HG03432 (cell line): Measurements from ENCODE around the gene GBP2.
A peak's percentile ranks its signal among the peaks of the same experiment; 100 is the strongest.
"Not testable (repeated sequence)": the region's sequence is repeated elsewhere in the genome, so short reads cannot be mapped to it uniquely, and the experiment has no call there.

Experiments used
- ATAC-seq: cut with Tn5 transposase; IDR thresholded peaks from one replicate; pipeline ENCODE4 v1.9.1; 2021; ENCODE audit warnings: mild to moderate bottlenecking, moderate library complexity; ENCODE audit not compliant: unreplicated experiment

GBP2 gene

GRCh38 chr1:89125913-89126580 lies at the start of gene GBP2:
TSS of gene GBP2 (minus strand) at chr1:89126114. CDS start at chr1:89121966, 4,148 bp downstream.
- peak; percentile 91 for ATAC-seq

- ATAC-seq = no peak
Observed at GRCh38 chr1:89174491-89174890, 48.6 kb upstream of the GBP2 start.

GRCh38 chr1:89172468-89173143 lies 46.7 kb upstream of the GBP2 start:
- no peak for ATAC-seq

GRCh38 chr1:89171067-89171438 lies 45.1 kb upstream of the GBP2 start:
- ATAC-seq = no peak

GRCh38 chr1:89170170-89171066 lies 44.5 kb upstream of the GBP2 start:
- no peak for ATAC-seq

GRCh38 chr1:89169166-89169565 lies 43.3 kb upstream of the GBP2 start:
- no peak for ATAC-seq

- ATAC-seq = no peak
Observed at GRCh38 chr1:89167590-89168230, 41.8 kb upstream of the GBP2 start.

GRCh38 chr1:89166705-89167104 lies 40.8 kb upstream of the GBP2 start:
- no peak for ATAC-seq

GRCh38 chr1:89165811-89166210 lies 39.9 kb upstream of the GBP2 start:
- ATAC-seq = no peak

- no peak for ATAC-seq
Observed at GRCh38 chr1:89151047-89151446, 25.1 kb upstream of the GBP2 start.

- ATAC-seq = no peak
Observed at GRCh38 chr1:89149976-89150375, 24.1 kb upstream of the GBP2 start.

GRCh38 chr1:89149229-89149628 lies 23.3 kb upstream of the GBP2 start:
- ATAC-seq = no peak

GRCh38 chr1:89147678-89148658 lies 22.1 kb upstream of the GBP2 start:
- no peak for ATAC-seq

GRCh38 chr1:89146721-89147120 lies 20.8 kb upstream of the GBP2 start:
- ATAC-seq = no peak

- no peak for ATAC-seq
Observed at GRCh38 chr1:89143484-89143883, 17.6 kb upstream of the GBP2 start.

- no peak for ATAC-seq
Observed at GRCh38 chr1:89142160-89142559, 16.2 kb upstream of the GBP2 start.

- no peak for ATAC-seq
Observed at GRCh38 chr1:89133747-89134146, 7.8 kb upstream of the GBP2 start.

GRCh38 chr1:89130716-89131115 lies 4.8 kb upstream of the GBP2 start:
- ATAC-seq = no peak

GRCh38 chr1:89129911-89130310 lies 4.0 kb upstream of the GBP2 start:
- no peak for ATAC-seq

- ATAC-seq = not testable (repeated sequence)
Observed at GRCh38 chr1:89128003-89128458, 2.1 kb upstream of the GBP2 start.
